Fibroblast of skin of right biceps (primary cell): ENCODE results near the gene CIC.
"Not testable (repeated sequence)": the region's sequence is repeated elsewhere in the genome, so short reads cannot be mapped to it uniquely, and the experiment has no call there.

Experiments used
- DNase-seq: peaks from one replicate; pipeline ENCODE4 v3.0.0-alpha.2; 2013

The CIC gene

GRCh38 chr19:42335971-42336370 is 66.9 kb downstream of the CIC start:
- DNase-seq = no peak

- not testable (repeated sequence) for DNase-seq
These were observed 70.2 kb downstream of the CIC start for GRCh38 chr19:42339126-42339860.

- not testable (repeated sequence) for DNase-seq
These were observed 70.9 kb downstream of the CIC start for GRCh38 chr19:42339922-42340321.

- no peak for DNase-seq
These were observed 74.5 kb downstream of the CIC start for GRCh38 chr19:42343344-42344110.

- no peak for DNase-seq
These were observed 75.4 kb downstream of the CIC start for GRCh38 chr19:42344336-42344893.
